Muscle of arm (tissue), 12 donors: ENCODE measurements around the gene TEX264. TPM values are rescaled to one million over a fixed set of nuclear protein-coding genes. Genes with fewer than 3 reads are reported as not detected.

Source experiments
- DNase-seq: peaks from one replicate; pipeline ENCODE4 v3.0.0-alpha.2; 2013
- polyA plus RNA-seq, 12 donors: library from polyadenylated mRNA; unstranded; fragments of 120-200 nt; gene quantifications; one replicate each; pipeline ENCODE4 v1.2.1, GENCODE V29; 2013; ENCODE audit not compliant: insufficient read length in 12 of 12

TEX264 gene
- polyA plus RNA-seq, 12 donors = 17.2 to 26.1 (median 21.6) TPM; not detected in 1

GRCh38 chr3:51748327-51748726 lies 77.3 kb downstream of the TEX264 start:
- DNase-seq = no peak

DNA sequence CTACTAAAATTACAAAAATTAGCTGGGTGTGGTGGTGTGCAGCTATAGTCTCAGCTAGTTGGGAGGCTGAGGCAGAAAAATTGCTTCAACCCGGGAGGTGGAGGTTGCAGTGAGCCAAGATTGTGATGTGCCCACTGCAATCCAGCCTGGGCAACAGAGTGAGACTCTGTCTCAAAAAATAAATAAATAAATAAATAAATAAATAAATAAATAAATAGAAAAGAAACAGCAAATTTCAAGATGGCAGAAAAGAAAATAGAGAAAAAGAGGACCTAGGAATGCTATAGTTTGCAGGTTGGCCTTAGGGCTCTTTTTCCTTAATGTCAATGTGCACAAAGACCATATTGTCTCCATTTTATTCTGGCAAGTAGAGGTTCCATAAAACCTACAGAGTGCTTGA lies 79.8 kb downstream of the TEX264 start:
- no peak for DNase-seq

DNA sequence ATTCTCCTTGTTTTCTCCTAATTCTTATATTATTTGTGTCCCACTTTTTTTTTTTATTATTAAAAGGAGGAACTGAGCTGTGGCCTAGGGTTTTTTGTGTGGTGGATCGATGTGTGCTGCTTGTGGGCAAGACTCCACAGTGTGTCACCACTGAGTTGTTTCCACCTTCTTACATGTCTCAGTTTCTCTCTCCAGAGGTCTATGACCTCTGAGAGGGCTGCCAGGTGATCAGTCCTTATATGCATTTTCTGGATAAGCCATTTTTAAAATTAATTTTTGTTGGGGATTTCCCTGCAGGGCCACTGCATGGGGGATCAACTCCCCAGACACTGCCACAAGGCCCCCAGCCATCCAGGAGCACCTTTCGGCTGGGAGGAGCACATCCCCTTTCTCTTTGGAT lies 80.2 kb downstream of the TEX264 start:
- DNase-seq = no peak

Other genes with a start within 250 kb of the TEX264 start
- 10 to 100 TPM in 10 of 12 donors, 1 to 10 TPM in 1, not detected in 1; 8.1 to 21.5 (median 19.0) TPM for gene DCAF1, start 171.2 kb upstream of the TEX264 start, polyA plus RNA-seq
- gene RAD54L2, start 132.5 kb upstream of the TEX264 start, polyA plus RNA-seq = 10 to 100 TPM in 5 of 12 donors, 1 to 10 TPM in 6, not detected in 1; 8.5 to 13.6 (median 9.1) TPM
- gene GRM2, start 35.8 kb downstream of the TEX264 start, polyA plus RNA-seq = under 1 TPM in 10 of 12 donors, not detected in 2; 0.22 to 0.71 (median 0.44) TPM
- not detected for gene IQCF6, start 108.0 kb downstream of the TEX264 start, polyA plus RNA-seq
- not detected for gene IQCF2, start 190.4 kb downstream of the TEX264 start, polyA plus RNA-seq
- gene IQCF5, start 204.3 kb downstream of the TEX264 start, polyA plus RNA-seq = not detected
- gene IQCF1, start 232.1 kb downstream of the TEX264 start, polyA plus RNA-seq = under 1 TPM in 1 of 12 donors, not detected in 11; 0.25 TPM